ENCODE results near the gene CABLES2. TPM values are rescaled to one million over a fixed set of nuclear protein-coding genes. Genes with fewer than 3 reads are reported as not detected.

Gene CABLES2
- total RNA-seq, 2 donors from 2014 or later, result 4.5 to 5.6 TPM

GRCh38 chr20:62390317-62391164 is 16.5 kb downstream of the CABLES2 start:
- no peaks in the 10 kb centered on the region for H3K9me3 ChIP-seq (ENCODE audit: control insufficient read depth, low read length, poor library complexity, severe bottlenecking)
- no peak for DNase-seq
- Mint-ChIP-seq H3K27me3 (no peaks in the 10 kb centered on the region), H3K27ac (peak overlapping the region; percentile 82), H3K36me3 (ENCODE audit: low read depth) (no peaks in the 10 kb centered on the region), H3K4me1 (peaks cover 17% of the 10 kb centered on the region), H3K4me3 (no peak overlapping the region)
- ATAC-seq, result no peak

GRCh38 chr20:62389601-62390087 is 17.4 kb downstream of the CABLES2 start:
- no peaks in the 10 kb centered on the region for H3K9me3 ChIP-seq (ENCODE audit: control insufficient read depth, low read length, poor library complexity, severe bottlenecking)
- Mint-ChIP-seq H3K27me3 (no peaks in the 10 kb centered on the region), H3K36me3 (ENCODE audit: low read depth) (no peaks in the 10 kb centered on the region), H3K27ac (peak overlapping the region; percentile 82), H3K4me1 (peaks cover 23% of the 10 kb centered on the region), H3K4me3 (peak overlapping the region; percentile 95)
- no peak for DNase-seq
- ATAC-seq, result no peak

GRCh38 chr20:62388839-62389600 is 18.1 kb downstream of the CABLES2 start:
- ATAC-seq (no peak), DNase-seq (no peak)
- Mint-ChIP-seq H3K36me3 (ENCODE audit: low read depth) (no peaks in the 10 kb centered on the region), H3K27me3 (no peaks in the 10 kb centered on the region), H3K27ac (peak overlapping the region; percentile 82), H3K4me1 (peaks cover 23% of the 10 kb centered on the region), H3K4me3 (peak overlapping the region; percentile 95)
- H3K9me3 ChIP-seq (ENCODE audit: control insufficient read depth, low read length, poor library complexity, severe bottlenecking), result no peaks in the 10 kb centered on the region

GRCh38 chr20:62387933-62388635 is 19.0 kb downstream of the CABLES2 start:
- ATAC-seq, result no peak
- Mint-ChIP-seq H3K4me1 (peaks cover 28% of the 10 kb centered on the region), H3K4me3 (peak overlapping the region; percentile 95), H3K27me3 (no peaks in the 10 kb centered on the region), H3K36me3 (ENCODE audit: low read depth) (no peaks in the 10 kb centered on the region), H3K27ac (peak overlapping the region; percentile 87)
- H3K9me3 ChIP-seq (ENCODE audit: control insufficient read depth, low read length, poor library complexity, severe bottlenecking), result no peaks in the 10 kb centered on the region
- no peak for DNase-seq

GRCh38 chr20:62387219-62387913 is 19.7 kb downstream of the CABLES2 start:
- no peaks in the 10 kb centered on the region for H3K27me3 Mint-ChIP-seq
- no peak for DNase-seq
- H3K9me3 ChIP-seq (ENCODE audit: control insufficient read depth, low read length, poor library complexity, severe bottlenecking), result no peaks in the 10 kb centered on the region
- H3K4me1 Mint-ChIP-seq, result peaks cover 33% of the 10 kb centered on the region
- H3K27ac Mint-ChIP-seq, result peak overlapping the region; percentile 87
- H3K4me3 Mint-ChIP-seq, result peak overlapping the region; percentile 95
- ATAC-seq, result peak; percentile 33
- peaks cover 2% of the 10 kb centered on the region for H3K36me3 Mint-ChIP-seq (ENCODE audit: low read depth)

GRCh38 chr20:62386383-62387218 is 20.5 kb downstream of the CABLES2 start, which contains the start of gene RPS21:
Gene RPS21 (plus strand): TSS chr20:62387103. CDS start chr20:62387339, 236 bp downstream.
- Mint-ChIP-seq H3K36me3 (ENCODE audit: low read depth) (peaks cover 5% of the 10 kb centered on the region), H3K27ac (peak within 1 kb of the TSS; percentile 87), H3K4me1 (peaks cover 33% of the 10 kb centered on the region), H3K4me3 (peak within 1 kb of the TSS; percentile 95), H3K27me3 (no peaks in the 10 kb centered on the region)
- DNase-seq, result peak; percentile 88 to 90 (median 89)
- peak; percentile 92 for ATAC-seq
- no peaks in the 10 kb centered on the region for H3K9me3 ChIP-seq (ENCODE audit: control insufficient read depth, low read length, poor library complexity, severe bottlenecking)

- peak; percentile 56 to 72 (median 67) for DNase-seq
- no peaks in the 10 kb centered on the region for H3K9me3 ChIP-seq (ENCODE audit: control insufficient read depth, low read length, poor library complexity, severe bottlenecking)
- Mint-ChIP-seq H3K36me3 (ENCODE audit: low read depth) (peaks cover 5% of the 10 kb centered on the region), H3K27me3 (no peaks in the 10 kb centered on the region), H3K4me1 (peaks cover 22% of the 10 kb centered on the region), H3K27ac (no peak overlapping the region), H3K4me3 (no peak overlapping the region)
- ATAC-seq, result peak; percentile 73
Measured at GRCh38 chr20:62382306-62383198, 24.5 kb downstream of the CABLES2 start.

- no peak overlapping the region for H3K4me3 Mint-ChIP-seq
Measured at GRCh38 chr20:62381842-62382241, 25.2 kb downstream of the CABLES2 start.

GRCh38 chr20:62381202-62381797 is 25.8 kb downstream of the CABLES2 start:
- ATAC-seq (no peak), DNase-seq (no peak)
- H3K27me3 Mint-ChIP-seq, result no peaks in the 10 kb centered on the region
- H3K36me3 Mint-ChIP-seq (ENCODE audit: low read depth), result peaks cover 5% of the 10 kb centered on the region
- no peaks in the 10 kb centered on the region for H3K9me3 ChIP-seq (ENCODE audit: control insufficient read depth, low read length, poor library complexity, severe bottlenecking)
- no peak overlapping the region for H3K27ac Mint-ChIP-seq
- H3K4me3 Mint-ChIP-seq, result no peak overlapping the region
- H3K4me1 Mint-ChIP-seq, result peaks cover 20% of the 10 kb centered on the region

More at GRCh38 chr20:62381842-62382241, 25.2 kb downstream of the CABLES2 start:
- H3K9me3 ChIP-seq (ENCODE audit: control insufficient read depth, low read length, poor library complexity, severe bottlenecking), result no peaks in the 10 kb centered on the region
- peaks cover 5% of the 10 kb centered on the region for H3K36me3 Mint-ChIP-seq (ENCODE audit: low read depth)
- no peak overlapping the region for H3K27ac Mint-ChIP-seq
- no peak for ATAC-seq
- H3K4me1 Mint-ChIP-seq, result peaks cover 21% of the 10 kb centered on the region
- H3K27me3 Mint-ChIP-seq, result no peaks in the 10 kb centered on the region
- no peak for DNase-seq

GRCh38 chr20:62378215-62378614 is 28.9 kb downstream of the CABLES2 start:
- Mint-ChIP-seq H3K27ac (no peak overlapping the region), H3K36me3 (ENCODE audit: low read depth) (peaks cover 5% of the 10 kb centered on the region), H3K4me1 (peaks cover 5% of the 10 kb centered on the region), H3K27me3 (peaks cover 8% of the 10 kb centered on the region), H3K4me3 (no peak overlapping the region)
- no peaks in the 10 kb centered on the region for H3K9me3 ChIP-seq (ENCODE audit: control insufficient read depth, low read length, poor library complexity, severe bottlenecking)
- no peak for ATAC-seq
- no peak for DNase-seq
